ENCODE results near the gene CDS2. TPM values are rescaled to one million over a fixed set of nuclear protein-coding genes. Genes with fewer than 3 reads are reported as not detected.
"Not testable (repeated sequence)": the region's sequence is repeated elsewhere in the genome, so short reads cannot be mapped to it uniquely, and the experiment has no call there.

CDS2 gene
- total and polyA plus RNA-seq, 4 donors, result 9.6 to 31.6 (median 14.4) TPM

DNA sequence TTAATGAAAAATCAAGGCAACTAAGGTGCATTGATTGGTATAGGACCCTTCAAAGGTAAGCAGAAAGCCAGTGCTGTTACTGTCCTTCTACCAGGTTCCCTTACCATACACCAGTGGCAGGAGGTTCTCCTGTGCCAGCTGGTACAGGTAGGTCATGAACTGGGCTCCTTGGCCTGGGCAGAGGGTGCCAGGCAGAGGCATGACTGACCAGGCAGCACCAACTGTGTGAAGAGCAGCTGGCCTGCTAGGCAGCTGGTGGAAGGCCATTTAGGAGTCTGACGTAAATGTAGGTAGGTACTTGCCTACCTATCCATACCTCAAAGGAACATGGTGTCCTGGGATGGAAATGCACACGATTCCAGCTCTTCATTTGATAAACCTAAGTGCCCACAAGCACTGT lies 30.3 kb upstream of the CDS2 start:
- H3K9ac ChIP-seq (ENCODE audit: low read depth in 1 of 2, low read length in 2 of 2), result no peak overlapping the region
- H3K9me3 ChIP-seq (ENCODE audit: control insufficient read depth in 4 of 4, low read length in 3 of 4), result no peaks in the 10 kb centered on the region
- H3K27me3 ChIP-seq (ENCODE audit: control insufficient read depth in 4 of 4, insufficient read depth in 4 of 4, low read length in 3 of 4), result no peaks in the 10 kb centered on the region
- 89% methylated on average over 2 of the region's 2 CpGs for WGBS
- no peak overlapping the region for H3K27ac ChIP-seq (ENCODE audit: low read depth in 1 of 2, low read length in 2 of 2)
- DNase-seq (ENCODE audit: low spot score), result no peak
- no peak overlapping the region for H3K4me3 ChIP-seq (ENCODE audit: low read depth in 1 of 3, low read length in 3 of 3)
- H3K4me1 ChIP-seq (ENCODE audit: control insufficient read depth in 4 of 4, insufficient read depth in 4 of 4, low read length in 3 of 4), result no peaks in the 10 kb centered on the region
- TF ChIP-seq FOXA2 (IDR thresholded peaks at IDR 0.05) (no peak), GABPA (IDR thresholded peaks at IDR 0.05 in 1 of 2, conservative IDR thresholded peaks at IDR 0.05 in 1 of 2) (no peak), NR2F2 (IDR thresholded peaks at IDR 0.05) (no peak), RAD21 (IDR thresholded peaks at IDR 0.05) (no peak), RXRA (IDR thresholded peaks at IDR 0.05) (no peak), EGR1 (IDR thresholded peaks at IDR 0.05; ENCODE audit: low read depth in 2 of 2) (no peak)
- TF ChIP-seq, protein P1, sequence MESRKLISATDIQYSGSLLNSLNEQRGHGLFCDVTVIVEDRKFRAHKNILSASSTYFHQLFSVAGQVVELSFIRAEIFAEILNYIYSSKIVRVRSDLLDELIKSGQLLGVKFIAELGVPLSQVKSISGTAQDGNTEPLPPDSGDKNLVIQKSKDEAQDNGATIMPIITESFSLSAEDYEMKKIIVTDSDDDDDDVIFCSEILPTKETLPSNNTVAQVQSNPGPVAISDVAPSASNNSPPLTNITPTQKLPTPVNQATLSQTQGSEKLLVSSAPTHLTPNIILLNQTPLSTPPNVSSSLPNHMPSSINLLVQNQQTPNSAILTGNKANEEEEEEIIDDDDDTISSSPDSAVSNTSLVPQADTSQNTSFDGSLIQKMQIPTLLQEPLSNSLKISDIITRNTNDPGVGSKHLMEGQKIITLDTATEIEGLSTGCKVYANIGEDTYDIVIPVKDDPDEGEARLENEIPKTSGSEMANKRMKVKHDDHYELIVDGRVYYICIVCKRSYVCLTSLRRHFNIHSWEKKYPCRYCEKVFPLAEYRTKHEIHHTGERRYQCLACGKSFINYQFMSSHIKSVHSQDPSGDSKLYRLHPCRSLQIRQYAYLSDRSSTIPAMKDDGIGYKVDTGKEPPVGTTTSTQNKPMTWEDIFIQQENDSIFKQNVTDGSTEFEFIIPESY (IDR thresholded peaks at IDR 0.05), result no peak
- TF ChIP-seq, protein P2, sequence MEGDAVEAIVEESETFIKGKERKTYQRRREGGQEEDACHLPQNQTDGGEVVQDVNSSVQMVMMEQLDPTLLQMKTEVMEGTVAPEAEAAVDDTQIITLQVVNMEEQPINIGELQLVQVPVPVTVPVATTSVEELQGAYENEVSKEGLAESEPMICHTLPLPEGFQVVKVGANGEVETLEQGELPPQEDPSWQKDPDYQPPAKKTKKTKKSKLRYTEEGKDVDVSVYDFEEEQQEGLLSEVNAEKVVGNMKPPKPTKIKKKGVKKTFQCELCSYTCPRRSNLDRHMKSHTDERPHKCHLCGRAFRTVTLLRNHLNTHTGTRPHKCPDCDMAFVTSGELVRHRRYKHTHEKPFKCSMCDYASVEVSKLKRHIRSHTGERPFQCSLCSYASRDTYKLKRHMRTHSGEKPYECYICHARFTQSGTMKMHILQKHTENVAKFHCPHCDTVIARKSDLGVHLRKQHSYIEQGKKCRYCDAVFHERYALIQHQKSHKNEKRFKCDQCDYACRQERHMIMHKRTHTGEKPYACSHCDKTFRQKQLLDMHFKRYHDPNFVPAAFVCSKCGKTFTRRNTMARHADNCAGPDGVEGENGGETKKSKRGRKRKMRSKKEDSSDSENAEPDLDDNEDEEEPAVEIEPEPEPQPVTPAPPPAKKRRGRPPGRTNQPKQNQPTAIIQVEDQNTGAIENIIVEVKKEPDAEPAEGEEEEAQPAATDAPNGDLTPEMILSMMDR (IDR thresholded peaks at IDR 0.05; ENCODE audit: low read depth, low read length, missing input control), result no peak
- TF ChIP-seq, protein P3, sequence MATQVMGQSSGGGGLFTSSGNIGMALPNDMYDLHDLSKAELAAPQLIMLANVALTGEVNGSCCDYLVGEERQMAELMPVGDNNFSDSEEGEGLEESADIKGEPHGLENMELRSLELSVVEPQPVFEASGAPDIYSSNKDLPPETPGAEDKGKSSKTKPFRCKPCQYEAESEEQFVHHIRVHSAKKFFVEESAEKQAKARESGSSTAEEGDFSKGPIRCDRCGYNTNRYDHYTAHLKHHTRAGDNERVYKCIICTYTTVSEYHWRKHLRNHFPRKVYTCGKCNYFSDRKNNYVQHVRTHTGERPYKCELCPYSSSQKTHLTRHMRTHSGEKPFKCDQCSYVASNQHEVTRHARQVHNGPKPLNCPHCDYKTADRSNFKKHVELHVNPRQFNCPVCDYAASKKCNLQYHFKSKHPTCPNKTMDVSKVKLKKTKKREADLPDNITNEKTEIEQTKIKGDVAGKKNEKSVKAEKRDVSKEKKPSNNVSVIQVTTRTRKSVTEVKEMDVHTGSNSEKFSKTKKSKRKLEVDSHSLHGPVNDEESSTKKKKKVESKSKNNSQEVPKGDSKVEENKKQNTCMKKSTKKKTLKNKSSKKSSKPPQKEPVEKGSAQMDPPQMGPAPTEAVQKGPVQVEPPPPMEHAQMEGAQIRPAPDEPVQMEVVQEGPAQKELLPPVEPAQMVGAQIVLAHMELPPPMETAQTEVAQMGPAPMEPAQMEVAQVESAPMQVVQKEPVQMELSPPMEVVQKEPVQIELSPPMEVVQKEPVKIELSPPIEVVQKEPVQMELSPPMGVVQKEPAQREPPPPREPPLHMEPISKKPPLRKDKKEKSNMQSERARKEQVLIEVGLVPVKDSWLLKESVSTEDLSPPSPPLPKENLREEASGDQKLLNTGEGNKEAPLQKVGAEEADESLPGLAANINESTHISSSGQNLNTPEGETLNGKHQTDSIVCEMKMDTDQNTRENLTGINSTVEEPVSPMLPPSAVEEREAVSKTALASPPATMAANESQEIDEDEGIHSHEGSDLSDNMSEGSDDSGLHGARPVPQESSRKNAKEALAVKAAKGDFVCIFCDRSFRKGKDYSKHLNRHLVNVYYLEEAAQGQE (IDR thresholded peaks at IDR 0.05), result no peak
- peaks cover 0 to 16% (median 12%) of the 10 kb centered on the region in 4 donors for H3K36me3 ChIP-seq (ENCODE audit: control insufficient read depth in 4 of 4, insufficient read depth in 3 of 4, low read depth in 1 of 4, low read length in 3 of 4)

DNA sequence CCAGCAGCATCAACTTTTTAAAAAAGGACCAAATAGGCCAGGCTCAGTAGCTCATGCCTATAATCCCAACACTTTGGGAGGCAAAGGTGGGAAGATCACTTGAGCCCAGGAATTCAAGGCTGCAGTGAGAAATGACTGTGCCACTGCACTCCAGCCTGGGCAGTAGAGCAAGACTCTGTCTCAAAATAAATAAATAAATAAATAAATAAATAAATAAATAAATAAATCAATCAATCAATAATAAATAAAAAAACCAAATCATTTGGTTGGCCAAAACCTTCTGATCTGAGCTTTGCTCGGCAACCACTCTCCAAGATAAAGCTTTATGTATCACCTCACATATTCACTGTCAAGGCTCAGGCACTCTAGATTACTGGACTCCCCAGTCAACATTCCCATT lies 27.8 kb upstream of the CDS2 start:
- H3K36me3 ChIP-seq (ENCODE audit: control insufficient read depth in 4 of 4, insufficient read depth in 3 of 4, low read depth in 1 of 4, low read length in 3 of 4), result peaks cover 3 to 37% (median 22%) of the 10 kb centered on the region in 4 donors
- H3K27ac ChIP-seq (ENCODE audit: low read depth in 1 of 2, low read length in 2 of 2); H3K27me3 ChIP-seq (ENCODE audit: control insufficient read depth in 4 of 4, insufficient read depth in 4 of 4, low read length in 3 of 4); H3K9me3 ChIP-seq (ENCODE audit: control insufficient read depth in 4 of 4, low read length in 3 of 4); H3K4me3 ChIP-seq (ENCODE audit: low read depth in 1 of 3, low read length in 3 of 3); H3K4me1 ChIP-seq (ENCODE audit: control insufficient read depth in 4 of 4, insufficient read depth in 4 of 4, low read length in 3 of 4); H3K9ac ChIP-seq (ENCODE audit: low read depth in 1 of 2, low read length in 2 of 2); DNase-seq (ENCODE audit: low spot score): not testable (repeated sequence)
- 92% methylated on average over 1 of the region's 1 CpG for WGBS

DNA sequence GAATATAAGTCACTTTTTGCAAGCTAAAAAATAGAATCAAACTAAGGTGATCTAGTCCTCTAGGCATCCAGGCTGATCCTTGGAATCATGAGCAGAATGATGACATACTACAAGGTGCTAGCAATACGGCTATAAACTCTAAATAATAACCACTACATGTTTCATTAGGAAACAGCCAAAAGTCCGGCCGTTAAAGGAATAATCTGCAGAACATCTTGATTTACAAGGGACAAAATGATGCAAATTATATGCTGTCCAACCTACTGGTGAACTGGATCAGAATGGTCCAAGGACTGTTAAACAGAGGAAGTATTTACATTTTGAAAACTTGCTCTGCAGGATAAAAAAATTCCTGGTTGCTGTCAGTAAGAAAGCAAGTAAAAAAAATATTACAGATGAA lies 26.9 kb upstream of the CDS2 start:
- WGBS, result 91% methylated on average over 3 of the region's 3 CpGs
- not testable (repeated sequence) for H3K27me3 ChIP-seq (ENCODE audit: control insufficient read depth in 4 of 4, insufficient read depth in 4 of 4, low read length in 3 of 4); DNase-seq (ENCODE audit: low spot score); H3K27ac ChIP-seq (ENCODE audit: low read depth in 1 of 2, low read length in 2 of 2); H3K9ac ChIP-seq (ENCODE audit: low read depth in 1 of 2, low read length in 2 of 2); H3K9me3 ChIP-seq (ENCODE audit: control insufficient read depth in 4 of 4, low read length in 3 of 4); H3K4me1 ChIP-seq (ENCODE audit: control insufficient read depth in 4 of 4, insufficient read depth in 4 of 4, low read length in 3 of 4); H3K4me3 ChIP-seq (ENCODE audit: low read depth in 1 of 3, low read length in 3 of 3)
- peaks cover 3 to 43% (median 25%) of the 10 kb centered on the region in 4 donors for H3K36me3 ChIP-seq (ENCODE audit: control insufficient read depth in 4 of 4, insufficient read depth in 3 of 4, low read depth in 1 of 4, low read length in 3 of 4)
